Stimulated activated CD8-positive, alpha-beta memory T cell treated with anti-CD3 and anti-CD28 coated beads, Interleukin-12 subunit alpha, Interleukin-12 subunit beta, amount 100 ng/mL, for 24 hours (primary cell): ENCODE data around the gene IL16.
"Not testable (repeated sequence)": the region's sequence is repeated elsewhere in the genome, so short reads cannot be mapped to it uniquely, and the experiment has no call there.

ENCODE experiments used
- DNase-seq: peaks from one replicate; pipeline ENCODE4 v3.0.0-alpha.2; 2020; ENCODE audit errors: extremely low read depth

IL16 gene

DNA sequence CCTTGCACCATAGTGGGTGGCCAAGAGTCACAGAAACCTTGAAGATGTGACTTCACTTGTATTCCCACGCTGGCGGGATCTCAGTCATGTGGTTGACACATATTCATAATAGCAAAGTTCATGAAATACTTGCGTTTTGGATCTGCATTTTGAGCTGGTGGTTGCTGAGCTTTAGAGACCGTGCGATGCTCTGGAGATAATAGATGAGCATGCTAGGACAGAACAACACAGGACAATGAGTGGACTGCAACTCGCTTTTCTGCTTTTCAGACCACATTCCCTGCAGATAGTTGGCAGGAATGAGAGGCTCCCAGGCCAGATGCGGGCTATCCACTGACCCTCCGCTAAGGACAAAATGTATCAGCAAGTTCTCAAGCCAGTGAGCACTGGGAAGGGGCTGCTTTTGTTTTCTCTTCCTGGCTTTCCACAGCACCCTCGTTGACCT is 141.1 kb downstream of the IL16 start:
- DNase-seq, result no peak

DNA sequence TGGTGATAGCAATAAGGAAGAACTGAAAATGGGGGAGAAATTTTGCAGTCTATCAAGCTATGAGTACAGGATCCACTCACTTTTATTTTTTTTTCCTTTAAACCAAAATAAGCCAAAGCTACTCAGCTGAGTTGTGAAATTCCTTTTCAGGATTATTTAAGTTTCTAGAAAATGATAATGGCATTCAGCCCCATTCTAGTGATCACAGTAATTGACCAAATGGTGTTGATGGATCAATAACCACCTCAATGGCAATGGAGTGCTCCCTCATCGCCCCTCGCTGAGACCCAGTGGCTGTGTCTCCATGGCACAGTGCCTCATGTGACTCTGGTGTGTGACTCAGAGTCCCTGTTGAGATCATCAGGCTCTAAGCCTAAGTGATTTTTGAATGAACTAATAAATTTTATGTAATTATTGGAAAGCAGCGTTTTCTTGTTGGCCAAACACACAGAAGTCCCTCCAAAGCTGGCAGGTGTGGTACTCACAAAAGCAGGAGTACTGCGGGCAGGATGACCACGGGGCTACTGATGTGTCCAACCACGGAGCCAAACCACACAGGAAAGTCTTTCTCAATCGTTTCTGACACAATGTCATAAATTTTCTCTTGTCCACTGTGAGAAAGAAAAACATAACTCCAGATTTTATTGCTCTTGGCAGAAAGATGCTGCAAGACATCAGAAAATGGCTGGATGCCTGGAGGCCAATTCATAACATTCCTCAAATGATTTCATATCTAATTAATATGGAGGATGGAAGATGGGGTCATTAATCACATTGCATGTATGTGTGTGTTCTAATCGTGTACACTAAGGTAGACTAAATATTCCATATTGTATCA is 141.7 kb downstream of the IL16 start:
- DNase-seq, result no peak

DNA sequence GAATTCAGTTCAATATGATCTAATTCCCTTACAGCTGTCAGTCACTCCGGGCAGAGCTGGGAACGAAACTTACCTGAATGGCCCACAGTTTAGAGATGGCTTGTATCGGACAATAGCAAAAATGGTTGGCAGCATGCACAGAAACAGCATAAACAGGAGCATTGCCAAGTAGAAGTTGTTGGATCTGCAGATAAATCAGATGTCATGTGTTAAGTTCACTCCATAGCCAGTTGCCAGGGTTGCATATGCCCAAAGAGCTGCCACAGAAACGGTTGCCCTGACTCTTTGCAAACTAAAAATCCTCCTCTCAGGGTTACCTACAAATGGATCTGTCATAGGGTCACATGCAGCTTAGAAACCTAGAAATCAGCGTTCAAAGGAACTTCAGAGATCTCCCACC is 142.6 kb downstream of the IL16 start:
- DNase-seq, result no peak

DNA sequence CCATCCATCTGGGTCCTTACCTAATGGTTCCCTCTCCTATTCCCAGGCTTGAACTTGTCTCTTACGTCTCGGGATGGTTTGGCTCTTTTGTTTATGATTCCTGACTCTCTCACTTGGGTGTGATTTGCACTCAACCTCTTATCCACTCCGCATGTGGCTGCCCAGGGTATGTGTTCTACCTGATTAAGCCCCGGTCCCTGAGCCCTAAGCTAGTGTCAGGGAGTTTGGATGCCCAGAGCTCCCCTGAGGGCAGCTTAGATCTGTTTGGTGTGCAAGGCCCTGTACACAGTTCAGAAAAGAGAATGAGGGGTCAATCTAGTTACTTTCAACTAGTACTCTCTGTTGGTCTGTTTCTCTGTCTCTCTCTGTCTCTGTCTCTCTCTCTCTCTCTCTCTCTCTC is 143.2 kb downstream of the IL16 start:
- DNase-seq, result no peak

DNA sequence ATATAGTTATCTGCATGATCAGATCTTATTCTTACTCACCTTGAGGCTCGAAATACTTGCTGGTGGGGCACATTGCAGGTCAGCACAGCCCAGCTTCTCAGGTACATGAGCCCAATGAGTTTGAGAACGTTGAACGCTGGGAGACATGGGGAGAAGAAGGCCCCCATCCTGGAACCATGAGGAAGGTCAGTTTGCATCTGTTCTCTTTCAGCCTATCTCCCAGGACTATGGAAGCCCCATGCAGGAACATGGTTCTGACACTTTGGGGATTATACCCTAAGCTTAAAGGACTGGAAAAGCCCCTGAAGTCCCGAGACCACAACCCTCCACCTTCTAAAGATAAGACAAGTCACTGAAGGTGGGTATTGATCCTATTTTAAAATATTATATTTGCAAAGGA is 144.7 kb downstream of the IL16 start:
- no peak for DNase-seq

DNA sequence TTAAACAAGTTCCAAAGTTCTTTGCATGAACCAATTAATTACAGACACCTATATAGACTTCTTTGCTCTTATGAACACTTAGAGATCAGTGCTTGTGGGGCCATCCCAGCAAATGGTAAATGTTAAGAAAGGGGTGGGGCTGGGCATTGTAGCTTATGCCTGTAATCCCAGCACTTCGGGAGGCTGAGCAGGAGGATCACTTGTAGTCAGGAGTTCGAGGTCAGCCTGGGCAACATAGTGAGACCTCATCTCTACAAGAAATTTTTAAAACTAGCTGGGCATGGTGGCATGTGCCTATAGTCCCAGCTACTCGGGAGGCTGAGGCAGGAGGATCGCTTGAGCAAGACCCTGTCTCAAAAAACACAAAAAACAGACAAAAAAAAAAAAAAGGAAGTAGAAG is 146.7 kb downstream of the IL16 start:
- no peak for DNase-seq

DNA sequence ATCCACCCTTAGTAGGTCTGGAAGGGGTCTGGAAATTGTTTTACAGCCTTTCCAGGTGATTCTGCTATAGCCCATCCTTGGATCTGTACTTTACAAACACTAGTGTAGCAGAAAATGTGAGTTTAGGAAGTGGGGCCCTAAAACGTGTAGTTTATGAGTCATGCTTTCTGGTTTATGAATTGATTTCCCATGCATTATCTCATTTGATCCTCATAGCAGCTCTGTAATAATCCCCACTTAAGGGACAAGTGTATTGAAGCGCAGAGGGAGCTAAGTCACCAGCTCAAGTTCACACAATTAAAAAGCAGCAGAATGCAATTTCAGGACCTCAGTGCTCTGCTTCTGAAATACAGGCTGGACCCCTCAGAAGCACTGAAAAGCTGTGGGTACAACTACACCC is 149.9 kb downstream of the IL16 start:
- DNase-seq, result no peak

DNA sequence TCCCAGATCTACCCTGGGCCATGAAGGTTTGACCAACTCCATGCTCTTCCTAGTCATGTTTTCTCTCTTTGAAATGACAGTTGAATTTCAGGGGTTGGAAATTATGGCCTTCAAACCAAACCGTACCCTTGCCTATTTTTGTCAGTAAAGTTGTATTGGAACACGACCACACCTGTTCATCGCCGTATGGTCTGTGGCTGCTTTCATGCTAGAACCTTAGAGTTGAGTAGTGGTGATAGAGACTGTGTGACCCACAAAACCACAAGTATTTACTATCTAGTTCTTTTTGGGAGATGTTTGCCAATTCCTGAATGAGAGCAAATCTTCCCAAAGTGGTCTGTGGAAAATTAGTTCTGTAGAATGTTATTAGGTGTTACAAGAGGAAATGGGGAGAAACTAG is 151.2 kb downstream of the IL16 start:
- no peak for DNase-seq

DNA sequence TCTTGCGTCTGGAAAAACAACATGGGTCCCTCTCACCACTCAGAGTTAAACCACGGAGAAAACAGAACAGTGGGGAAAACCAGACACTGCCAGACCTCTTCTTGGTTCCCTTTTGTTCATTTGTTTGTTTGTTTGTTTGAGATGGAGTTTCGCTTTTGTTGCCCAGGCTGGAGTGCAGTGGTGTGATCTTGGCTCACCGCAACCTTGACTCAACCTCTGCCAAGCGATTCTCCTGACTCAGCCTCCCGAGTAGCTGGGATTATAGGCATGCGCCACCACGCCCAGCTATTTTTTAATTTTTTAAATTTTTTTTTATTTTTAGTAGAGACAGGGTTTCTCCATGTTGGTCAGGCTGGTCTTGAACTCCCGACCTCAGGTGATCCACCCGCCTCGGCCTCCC is 152.0 kb downstream of the IL16 start:
- not testable (repeated sequence) for DNase-seq

DNA sequence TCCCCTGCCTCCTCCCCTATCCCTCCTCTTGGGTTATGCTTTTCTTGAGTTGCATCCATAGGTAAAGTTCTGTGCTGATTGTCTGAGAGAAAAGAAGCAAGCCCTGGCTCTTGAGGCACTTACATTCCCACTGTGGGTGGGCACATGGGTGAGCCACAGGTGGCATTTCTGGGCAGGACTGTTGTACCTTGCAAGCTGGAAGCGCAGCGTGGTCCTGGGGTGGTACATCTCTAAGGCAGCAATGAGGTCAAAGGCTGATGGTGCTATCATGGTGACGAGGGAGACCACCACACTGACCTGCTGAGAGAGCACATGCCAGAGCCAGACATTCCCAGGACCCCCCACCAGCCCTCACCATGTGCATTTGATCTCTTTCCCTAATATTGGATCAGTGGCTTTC is 152.6 kb downstream of the IL16 start:
- DNase-seq, result no peak

DNA sequence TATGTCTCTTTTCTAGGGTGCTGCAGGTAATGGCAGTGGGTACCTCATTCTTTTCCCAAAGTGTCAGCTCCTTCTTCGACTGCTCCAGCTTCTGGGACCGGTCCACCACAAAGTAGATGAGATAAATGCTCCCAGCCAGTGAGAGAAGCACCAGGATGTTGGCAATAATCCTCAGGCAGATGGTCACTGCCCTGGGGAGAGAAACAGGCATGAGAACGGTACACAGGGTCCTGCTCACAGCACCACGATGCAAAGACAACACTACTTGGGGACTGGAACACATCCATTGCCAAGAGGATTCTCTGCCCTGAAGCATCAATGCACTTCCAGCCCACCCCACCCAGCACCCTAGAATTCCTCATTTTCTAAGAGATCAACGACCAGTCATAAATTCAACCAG is 155.0 kb downstream of the IL16 start:
- DNase-seq, result no peak

DNA sequence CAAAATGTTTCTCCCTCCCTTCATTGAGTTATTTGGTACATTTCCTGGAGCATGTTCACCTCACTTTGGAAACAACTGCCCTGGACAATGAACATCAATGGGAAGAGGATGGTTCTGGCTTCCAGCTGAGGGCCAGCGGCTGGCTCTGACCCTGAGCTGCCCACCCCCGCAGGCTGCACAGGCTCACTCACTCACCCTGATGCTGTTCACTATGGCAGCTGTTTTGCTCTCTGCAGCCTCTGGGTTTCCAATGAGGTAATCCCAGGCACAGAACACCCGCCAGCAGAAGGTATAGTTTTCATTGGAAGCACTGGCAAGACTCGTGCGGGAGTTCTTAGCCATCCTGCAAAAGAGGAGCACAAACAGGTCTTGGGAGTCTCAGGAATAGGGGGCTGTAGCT is 159.6 kb downstream of the IL16 start:
- no peak for DNase-seq

DNA sequence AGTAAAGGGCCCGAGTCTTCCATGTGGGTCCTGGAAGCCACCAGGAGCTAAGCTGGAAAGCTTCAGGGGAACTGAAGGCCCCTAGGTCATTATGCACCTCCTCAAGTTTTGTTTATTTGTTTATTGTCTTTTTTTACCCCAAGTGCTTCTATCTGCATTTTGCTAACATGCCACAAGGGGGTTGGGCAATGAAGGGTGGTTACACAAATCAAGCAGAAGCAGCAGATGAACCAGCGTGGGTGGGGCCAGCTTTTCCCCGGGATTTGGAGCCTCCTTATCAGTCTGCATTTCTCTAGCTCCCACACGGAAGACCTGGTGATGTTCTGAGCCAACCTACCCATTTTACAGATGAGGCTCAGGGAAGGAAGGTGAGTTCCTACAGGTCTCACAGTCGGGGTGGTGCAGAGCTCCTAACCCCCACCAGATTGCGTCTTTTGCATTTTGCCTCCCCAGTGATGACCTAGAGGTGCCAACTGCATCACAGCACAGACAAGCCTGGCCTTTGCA is 160.6 kb downstream of the IL16 start:
- DNase-seq, result no peak

DNA sequence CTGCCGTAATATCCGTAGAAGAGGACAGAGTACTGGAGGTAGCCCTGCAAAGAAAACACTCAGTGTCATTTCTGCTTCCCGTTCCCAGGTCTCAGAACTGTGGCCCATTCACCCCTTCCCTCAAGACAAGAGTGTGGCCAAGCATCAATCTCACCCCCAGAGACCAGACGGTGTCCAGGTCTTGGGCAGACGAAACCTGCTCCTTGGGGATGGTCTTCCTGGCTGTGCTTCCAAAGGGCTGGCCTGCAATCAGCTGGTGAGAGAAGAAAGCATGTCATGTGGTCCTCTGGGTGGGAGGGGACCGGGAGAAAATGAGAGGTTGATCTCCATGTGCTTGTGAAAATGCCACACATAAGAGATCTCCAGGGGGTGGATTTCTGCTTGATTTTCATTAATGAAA is 161.6 kb downstream of the IL16 start:
- DNase-seq, result no peak

DNA sequence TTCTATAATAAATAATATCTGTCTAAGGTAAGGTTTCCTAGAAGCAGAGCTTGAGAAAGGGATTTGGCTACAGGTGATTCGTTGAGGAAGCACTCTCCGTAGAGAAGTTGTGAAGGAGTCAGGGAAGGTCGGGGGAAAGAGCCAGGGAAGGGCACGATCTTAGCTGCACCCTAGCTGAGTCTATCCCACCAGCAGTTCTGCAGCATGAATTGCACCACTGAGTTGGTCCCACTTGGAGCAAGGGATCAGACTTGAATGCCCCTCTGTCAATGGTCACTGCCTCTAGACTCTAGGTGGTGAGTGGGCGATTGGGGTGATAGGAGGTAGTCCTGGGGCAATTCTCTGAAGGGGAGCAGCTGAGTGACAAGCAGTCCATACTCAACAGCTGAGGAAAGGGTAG is 163.8 kb downstream of the IL16 start:
- no peak for DNase-seq

DNA sequence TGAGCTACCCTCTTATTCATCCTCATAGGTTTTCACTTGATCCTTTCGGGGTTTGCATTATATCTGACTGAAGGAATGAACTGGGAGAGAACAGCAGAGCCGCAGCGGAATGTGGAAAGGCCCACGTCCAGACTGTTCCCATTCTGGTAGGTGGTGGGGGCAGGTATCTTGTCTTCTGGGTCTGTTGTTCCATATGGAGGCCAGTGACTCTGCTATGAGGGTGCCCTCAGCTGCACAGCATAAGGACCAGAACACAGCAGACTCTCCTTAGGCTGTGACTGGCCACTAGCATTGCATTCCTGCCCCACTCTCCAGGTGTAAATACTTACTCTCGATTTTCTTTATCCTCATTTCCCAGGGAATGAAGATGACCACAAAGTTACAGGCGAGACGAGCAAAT is 165.2 kb downstream of the IL16 start:
- DNase-seq, result no peak

DNA sequence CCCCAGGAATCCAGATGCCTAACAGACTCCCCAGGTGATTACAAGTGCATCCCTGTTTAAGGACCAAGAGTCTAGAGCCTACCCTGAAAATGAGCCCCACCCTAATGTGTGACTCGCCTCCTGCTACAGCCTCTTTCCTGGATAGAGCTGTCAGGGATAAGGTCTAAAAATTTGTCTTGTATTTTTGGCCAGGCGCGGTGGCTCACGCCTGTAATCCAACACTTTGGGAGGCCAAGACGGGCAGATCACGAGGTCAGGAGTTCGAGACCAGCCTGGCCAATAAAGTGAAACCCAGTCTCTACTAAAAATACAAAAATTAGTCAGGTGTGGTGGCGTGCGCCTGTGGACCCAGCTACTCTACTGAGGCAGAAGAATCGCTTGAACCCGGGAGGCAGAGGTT is 166.1 kb downstream of the IL16 start:
- no peak for DNase-seq

DNA sequence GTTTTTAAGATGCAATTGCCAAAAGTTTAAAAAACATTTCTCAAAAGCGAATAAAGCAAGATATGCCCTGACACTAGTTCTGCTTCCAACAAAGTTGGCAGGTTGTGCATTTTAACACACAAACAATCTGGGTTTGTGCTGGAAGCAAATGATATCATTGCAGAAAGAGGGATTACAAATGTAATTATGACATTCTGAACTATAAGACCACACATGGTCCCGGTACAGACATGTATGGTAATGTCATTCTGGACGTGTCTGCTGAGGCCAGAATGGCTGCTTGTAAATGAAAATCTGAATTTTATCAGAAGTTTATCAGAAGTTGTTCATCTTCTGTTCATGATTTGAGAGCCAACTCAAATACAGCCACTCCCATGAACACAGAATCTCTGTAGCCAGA is 166.6 kb downstream of the IL16 start:
- DNase-seq, result no peak
